Measurements from ENCODE around the gene LRRC4.

LRRC4 gene

GRCh38 chr7:127979113-127979727 lies 52.0 kb downstream of the LRRC4 start:
- no peak for DNase-seq

DNA sequence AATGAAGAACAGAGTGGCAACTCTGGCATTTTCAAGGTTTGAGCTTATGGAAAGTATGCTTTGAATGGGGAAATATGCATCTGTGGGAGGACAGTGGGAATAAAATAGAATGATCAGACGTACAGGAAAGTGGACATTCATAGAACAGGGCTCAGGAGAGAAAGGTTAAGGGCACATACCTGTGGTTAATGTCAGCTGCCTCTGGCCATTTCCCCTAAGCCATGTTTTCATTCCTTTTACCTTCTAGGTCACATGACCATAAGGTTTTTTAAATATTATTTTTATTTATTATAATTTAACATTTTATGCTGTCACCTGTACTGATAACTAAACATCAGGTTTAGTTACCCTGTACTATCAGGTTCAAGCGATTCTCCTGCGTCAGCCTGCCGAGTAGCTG lies 52.8 kb downstream of the LRRC4 start:
- DNase-seq, result no peak

Data from eye (tissue), 1 donor.